ENCODE results near the gene CRTC3.

DNA sequence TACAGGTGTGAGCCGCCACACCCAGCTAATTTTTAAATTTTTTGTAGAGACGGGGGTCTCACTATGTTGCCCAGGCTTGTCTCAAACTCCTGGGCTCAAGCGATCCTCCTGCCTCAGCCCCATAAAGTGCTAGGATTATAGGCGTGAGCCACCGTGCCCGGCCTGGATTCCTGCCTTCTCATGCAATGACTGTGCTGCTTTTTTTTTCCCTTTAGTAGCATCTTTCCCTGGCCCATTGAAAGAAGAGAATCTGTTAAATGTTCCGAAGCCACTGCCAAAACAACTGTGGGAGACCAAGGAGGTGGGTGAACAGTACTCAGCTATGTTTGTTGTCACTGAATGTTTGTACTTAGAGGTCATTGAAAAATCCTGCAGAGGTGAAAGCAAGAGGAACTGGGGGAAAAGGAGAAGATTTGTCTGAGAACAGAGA is 88.0 kb downstream of the CRTC3 start:
- no peak for TF ChIP-seq CTCF (IDR thresholded peaks at IDR 0.05; ENCODE audit: poor library complexity)
- no peak for TF ChIP-seq EZH2phosphoT487 (IDR thresholded peaks at IDR 0.05; ENCODE audit: low read depth, severe bottlenecking, unreplicated experiment)
- no peak for TF ChIP-seq EZH2 (IDR thresholded peaks at IDR 0.05; ENCODE audit: borderline replicate concordance)
